Measurements from ENCODE around the gene MYPOP. TPM values are rescaled to one million over a fixed set of nuclear protein-coding genes. Genes with fewer than 3 reads are reported as not detected.
A peak's percentile ranks its signal among the peaks of the same experiment; 100 is the strongest.

MYPOP gene
- total and polyA plus RNA-seq, 9 of the 15 experiments (the other 6 are each of a cell fraction or from before 2014, with no cell fraction given): 0.32 to 7.6 (median 1.6) TPM

- H2AFZ ChIP-seq (ENCODE audit: low read depth, low read length): no peak overlapping the region
- no peaks in the 10 kb centered on the region for H3K9me3 ChIP-seq (replicated peaks; ENCODE audit: control insufficient read depth, insufficient read depth, low read depth, low read length)
- in situ Hi-C loops (cut with MboI) (no loop called here), intact Hi-C loops (cut with micrococcal nuclease) (no loop called here)
- H3K4me3 ChIP-seq: no peak overlapping the region
- H3K4me1 ChIP-seq (replicated peaks in 1 of 2; ENCODE audit: control insufficient read depth in 2 of 2, insufficient read depth in 2 of 2, low read length in 2 of 2): peaks cover 41 to 73% of the 10 kb centered on the region in 2 experiments
- no peaks in the 10 kb centered on the region for H4K20me1 ChIP-seq (replicated peaks; ENCODE audit: control insufficient read depth, insufficient read depth, low read length)
- H3K79me2 ChIP-seq (ENCODE audit: control insufficient read depth, insufficient read depth, low read length): peaks cover 25% of the 10 kb centered on the region
- 38% methylated on average over 3 of the region's 4 CpGs for WGBS (ENCODE audit: insufficient coverage, low coverage, missing lambda C conversion rate)
- POLR2A ChIA-PET: interaction anchor here (0.6 to 1.6 kb wide), 9 partner anchors 11 to 303 kb away, joined by 3 to 9 read pairs (median 3); partner anchors contain the start of gene SYMPK
- FAIRE-seq (peak; percentile 40), DNase-seq (ENCODE audit: extremely low read depth in 1 of 4, low spot score in 3 of 4) (peak; percentile 53 to 61 (median 58)), ATAC-seq (no peak)
- peak overlapping the region; percentile 86; the same call in 1 of the 2 replicates for H3K4me2 ChIP-seq (ENCODE audit: insufficient read depth, low read length)
- peak overlapping the region in 1 of 2 experiments; percentile 89; a peak in 2 of 4 replicates for H3K9ac ChIP-seq (ENCODE audit: insufficient read depth in 1 of 2, low read depth in 2 of 2, low read length in 2 of 2)
- no peaks in the 10 kb centered on the region for H3K9me1 ChIP-seq (ENCODE audit: control insufficient read depth, insufficient read depth, low read length)
- H3K36me3 ChIP-seq (ENCODE audit: control insufficient read depth, insufficient read depth, low read length): peaks cover 13% of the 10 kb centered on the region; the same call in 1 of the 3 replicates
- no peak overlapping the region for H3K27ac ChIP-seq (ENCODE audit: extremely low read depth, low read depth, low read length)
- H3K27me3 ChIP-seq (ENCODE audit: control insufficient read depth in 2 of 2, insufficient read depth in 2 of 2, low read length in 2 of 2): no peaks in the 10 kb centered on the region
- BruUV-seq (replicated peaks): no TSS peak
- CTCF ChIA-PET (ENCODE audit: low intra/inter-chr PET ratio): interaction anchor here (3.3 to 4.9 kb wide), 2 partner anchors 17 to 65 kb away, joined by 56 to 102 read pairs; partner anchors contain the start of genes FOXA3 and SYMPK
- TF ChIP-seq DACH1 (IDR thresholded peaks at IDR 0.05; ENCODE audit: partially characterized antibody) (peak; percentile 76), KLF16 (IDR thresholded peaks at IDR 0.05) (peak; percentile 24; the same call in 1 of the 2 replicates), ATF4 (CRISPR knock-in tag; IDR thresholded peaks at IDR 0.05) (no peak), ZNF717 (CRISPR knock-in tag; IDR thresholded peaks at IDR 0.05) (no peak), HNRNPUL1 (IDR thresholded peaks at IDR 0.05; ENCODE audit: low read length) (no peak), MYNN (IDR thresholded peaks at IDR 0.05) (0 out of 2 replicates have a peak, but pooled peaks have one; percentile 12), MYNN (CRISPR knock-in tag; IDR thresholded peaks at IDR 0.05) (no peak), ZNF512 (tag; IDR thresholded peaks at IDR 0.05) (no peak), ZFP1 (CRISPR knock-in tag; IDR thresholded peaks at IDR 0.05) (no peak), DPF2 (IDR thresholded peaks at IDR 0.05) (no peak), NFIC (IDR thresholded peaks at IDR 0.05) (0 out of 2 replicates have a peak, but pooled peaks have one; percentile 8), POLR2AphosphoS5 (IDR thresholded peaks at IDR 0.05; ENCODE audit: control insufficient read depth, insufficient read depth, low read depth, low read length) (peak; percentile 74; the same call in 1 of the 2 replicates)
- TF ChIP-seq, protein P1, sequence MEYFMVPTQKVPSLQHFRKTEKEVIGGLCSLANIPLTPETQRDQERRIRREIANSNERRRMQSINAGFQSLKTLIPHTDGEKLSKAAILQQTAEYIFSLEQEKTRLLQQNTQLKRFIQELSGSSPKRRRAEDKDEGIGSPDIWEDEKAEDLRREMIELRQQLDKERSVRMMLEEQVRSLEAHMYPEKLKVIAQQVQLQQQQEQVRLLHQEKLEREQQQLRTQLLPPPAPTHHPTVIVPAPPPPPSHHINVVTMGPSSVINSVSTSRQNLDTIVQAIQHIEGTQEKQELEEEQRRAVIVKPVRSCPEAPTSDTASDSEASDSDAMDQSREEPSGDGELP (CRISPR knock-in tag; IDR thresholded peaks at IDR 0.05; ENCODE audit: borderline replicate concordance): peak; percentile 87
Measured at GRCh38 chr19:45881909-45882528, 20.4 kb downstream of the MYPOP start.
